H1 (cell line): ENCODE results near the gene NFATC1. TPM values are rescaled to one million over a fixed set of nuclear protein-coding genes. Genes with fewer than 3 reads are reported as not detected.

Source experiments
- CTCF ChIA-PET: fragments of 300-600 bp; sonication (Branson Sonifier 250); formaldehyde crosslinking; loops from one replicate; lab custom pipeline; 2021; ENCODE audit not compliant: partially characterized antibody; lab: Charles Lee
- POLR2A ChIA-PET: fragments of 300-600 bp; sonication (Branson Sonifier 250); formaldehyde crosslinking; loops from one replicate; lab custom pipeline; 2021; ENCODE audit warnings: inconsistent platforms; ENCODE audit not compliant: partially characterized antibody; lab: Charles Lee
- DNase-seq, 2 experiments: peaks; one replicate each; pipeline versions ENCODE4 v3.0.0 to v3.0.0-alpha.2; 2010 to 2022; ENCODE audit warnings: low spot score in 2 of 2, low read depth in 1 of 2, mixed read lengths in 1 of 2
- FAIRE-seq: peaks from 2 replicates; lab custom pipeline; 2011; peaks lifted over from hg19 to GRCh38; lab: Jason Lieb, UNC
- H2AFZ ChIP-seq: 2 replicates; pipeline ENCODE4 v1.8.1; 2012; ENCODE audit warnings: low read length, inconsistent platforms
- H2AK5ac ChIP-seq: 2 replicates; pipeline ENCODE4 v1.6.1; 2013; ENCODE audit warnings: low read depth, low read length
- H2BK120ac ChIP-seq: replicated peaks from 2 replicates; pipeline ENCODE3; 2013; ENCODE audit warnings: low read depth, low read length, inconsistent platforms
- H2BK12ac ChIP-seq: 2 replicates; pipeline ENCODE4 v1.6.1; 2013; ENCODE audit warnings: low read depth, low read length
- H2BK15ac ChIP-seq: 2 replicates; pipeline ENCODE4 v1.6.1; 2013; ENCODE audit warnings: low read length
- H2BK20ac ChIP-seq: 2 replicates; pipeline ENCODE4 v1.6.1; 2013; ENCODE audit warnings: low read length
- H2BK5ac ChIP-seq: 2 replicates; pipeline ENCODE4 v1.6.1; 2013; ENCODE audit warnings: low read depth, low read length
- H3K14ac ChIP-seq: 2 replicates; pipeline ENCODE4 v1.6.1; 2013; ENCODE audit warnings: inconsistent platforms; ENCODE audit not compliant: insufficient read length
- H3K18ac ChIP-seq: 2 replicates; pipeline ENCODE4 v1.6.1; 2013; ENCODE audit warnings: low read length; ENCODE audit errors: extremely low read depth
- H3K23ac ChIP-seq: 2 replicates; pipeline ENCODE4 v1.6.1; 2013; ENCODE audit warnings: inconsistent platforms; ENCODE audit not compliant: insufficient read length
- H3K23me2 ChIP-seq: 2 replicates; pipeline ENCODE4 v1.6.1; 2013; ENCODE audit warnings: low read depth, low read length
- H3K27ac ChIP-seq: 2 replicates; pipeline ENCODE4 v1.6.1; 2011; ENCODE audit warnings: low read depth, low read length, inconsistent platforms
- H3K27me3 ChIP-seq, 4 experiments: replicated peaks in 1 of 4; 1 replicate in 1 of 4; 2 replicates in 3 of 4; pipeline versions ENCODE4 v1.6.1 to v1.8.1; 2011 to 2013; ENCODE audit warnings: low read length in 3 of 4, mild to moderate bottlenecking in 3 of 4, inconsistent platforms in 2 of 4, mixed read lengths in 2 of 4, moderate library complexity in 1 of 4; ENCODE audit not compliant: control insufficient read depth in 3 of 4, insufficient read depth in 3 of 4; ENCODE audit errors: extremely low read depth in 1 of 4
- H3K36me3 ChIP-seq, 4 experiments: 2 replicates each; pipeline versions ENCODE4 v1.6.1 to v1.8.1; 2011 to 2013; ENCODE audit warnings: mild to moderate bottlenecking in 4 of 4, low read length in 3 of 4, moderate library complexity in 2 of 4, control low read depth in 1 of 4, inconsistent platforms in 1 of 4; ENCODE audit not compliant: insufficient read depth in 4 of 4, control insufficient read depth in 2 of 4
- H3K4ac ChIP-seq: replicated peaks from 2 replicates; pipeline ENCODE3; 2013; ENCODE audit warnings: low read length, low read depth, mixed read lengths, inconsistent platforms; ENCODE audit not compliant: insufficient read length
- H3K4me1 ChIP-seq, 4 experiments: replicated peaks in 1 of 4; 1 replicate in 1 of 4; 2 replicates in 3 of 4; pipeline versions ENCODE4 v1.6.1 to v1.8.1; 2011 to 2013; ENCODE audit warnings: low read length in 3 of 4, inconsistent platforms in 2 of 4, mixed read lengths in 1 of 4; ENCODE audit not compliant: insufficient read depth in 4 of 4, control insufficient read depth in 3 of 4
- H3K4me2 ChIP-seq, 2 experiments: 2 replicates each; pipeline versions ENCODE4 v1.6.1 to v1.8.1; 2011 to 2013; ENCODE audit warnings: low read depth in 2 of 2, low read length in 2 of 2, control low read depth in 1 of 2, inconsistent platforms in 1 of 2, mild to moderate bottlenecking in 1 of 2; ENCODE audit not compliant: insufficient read depth in 1 of 2
- H3K4me3 ChIP-seq, 4 experiments: fragments of 200-600, 300-600 bp in 1 of 4; sonication (generic), shearing (Covaris generic), sonication (Bioruptor Twin) in 1 of 4; 2 replicates each; pipeline versions ENCODE4 v1.5.1 to v1.8.1; 2011 to 2016; ENCODE audit warnings: low read length in 4 of 4, low read depth in 3 of 4, control low read depth in 2 of 4, inconsistent platforms in 2 of 4, mild to moderate bottlenecking in 2 of 4, mixed read lengths in 1 of 4, moderate library complexity in 1 of 4; ENCODE audit not compliant: insufficient read depth in 2 of 4; ENCODE audit errors: extremely low read depth in 1 of 4
- H3K56ac ChIP-seq: replicated peaks from 2 replicates; pipeline ENCODE3; 2013; ENCODE audit warnings: low read depth, mild to moderate bottlenecking, mixed read lengths, low read length, inconsistent platforms; ENCODE audit not compliant: insufficient read length
- H3K79me1 ChIP-seq: 2 replicates; pipeline ENCODE4 v1.6.1; 2013; ENCODE audit warnings: low read depth, low read length, control low read depth
- H3K79me2 ChIP-seq, 2 experiments: 2 replicates each; pipeline versions ENCODE4 v1.6.1 to v1.8.1; 2012 to 2013; ENCODE audit warnings: low read length in 2 of 2, mild to moderate bottlenecking in 2 of 2, inconsistent platforms in 1 of 2; ENCODE audit not compliant: insufficient read depth in 2 of 2, control insufficient read depth in 1 of 2
- H3K9ac ChIP-seq, 4 experiments: replicated peaks in 1 of 4; 1 replicate in 1 of 4; 2 replicates in 3 of 4; pipeline versions ENCODE4 v1.6.1 to v1.8.1; 2011 to 2013; ENCODE audit warnings: low read depth in 3 of 4, low read length in 3 of 4, control low read depth in 2 of 4, mild to moderate bottlenecking in 2 of 4, moderate library complexity in 2 of 4, inconsistent platforms in 1 of 4; ENCODE audit errors: extremely low read depth in 1 of 4
- H3K9me3 ChIP-seq, 2 experiments: 2 replicates each; pipeline versions ENCODE4 v1.6.1 to v1.8.1; 2012 to 2013; ENCODE audit warnings: mild to moderate bottlenecking in 2 of 2, moderate library complexity in 2 of 2, control low read depth in 1 of 2, inconsistent platforms in 1 of 2, low read depth in 1 of 2, low read length in 1 of 2, mixed read lengths in 1 of 2; ENCODE audit not compliant: insufficient read depth in 2 of 2
- H4K20me1 ChIP-seq, 2 experiments: replicated peaks in 1 of 2; 2 replicates each; pipeline versions ENCODE3 to v1.8.1; 2011 to 2013; ENCODE audit warnings: inconsistent platforms in 2 of 2, low read length in 2 of 2, mild to moderate bottlenecking in 1 of 2; ENCODE audit not compliant: insufficient read depth in 2 of 2, control insufficient read depth in 1 of 2
- H4K5ac ChIP-seq: 2 replicates; pipeline ENCODE4 v1.6.1; 2013; ENCODE audit warnings: low read length, low read depth, mixed read lengths, inconsistent platforms; ENCODE audit not compliant: insufficient read length
- H4K8ac ChIP-seq: 2 replicates; pipeline ENCODE4 v1.8.0; 2013; ENCODE audit warnings: mild to moderate bottlenecking, moderate library complexity, low read length, inconsistent platforms; ENCODE audit not compliant: insufficient read depth; ENCODE audit errors: extremely low read depth
- H4K91ac ChIP-seq: replicated peaks from 2 replicates; pipeline ENCODE3; 2013; ENCODE audit warnings: low read length, mixed read lengths, inconsistent platforms; ENCODE audit not compliant: insufficient read length
- ATF2 ChIP-seq: IDR thresholded peaks from 2 replicates; pipeline ENCODE4 v1.6.1; 2012; ENCODE audit warnings: low read length, inconsistent platforms
- KDM4A ChIP-seq: IDR thresholded peaks from one replicate; pipeline ENCODE4 v1.7.1; 2012; ENCODE audit warnings: low read depth, mild to moderate bottlenecking, moderate library complexity, low read length, inconsistent platforms; ENCODE audit not compliant: severe bottlenecking
- KDM5A ChIP-seq: fragments of 200-600 bp; IDR thresholded peaks from 2 replicates; pipeline ENCODE4 v1.7.1; 2012; ENCODE audit warnings: mild to moderate bottlenecking, low read length, inconsistent platforms, mixed read lengths
- MAFK ChIP-seq: IDR thresholded peaks from 2 replicates; pipeline ENCODE4 v1.6.1; 2012; ENCODE audit warnings: low read depth, mild to moderate bottlenecking, improper control_type of control experiment, low read length
- RNF2 ChIP-seq: fragments of 200-900, 300-1000 bp; sonication (generic); IDR thresholded peaks from 2 replicates; pipeline ENCODE4 v1.7.1; 2016; ENCODE audit warnings: borderline replicate concordance, low read depth, mild to moderate bottlenecking, antibody characterized with exemption, low read length; ENCODE audit not compliant: poor library complexity, severe bottlenecking; ENCODE audit errors: missing control alignments
- SUZ12 ChIP-seq: fragments of 200-600 bp; sonication (generic); IDR thresholded peaks from 2 replicates; pipeline ENCODE4 v1.6.1; 2012; ENCODE audit warnings: mild to moderate bottlenecking, inconsistent platforms, low read length, moderate library complexity, mixed read lengths
- WGBS, 2 experiments: shearing (Covaris generic) in 1 of 2; methylation state at CpG; one replicate each; pipeline versions ENCODE4 v1.1.6 to v1.1.7; 2013 to 2015; ENCODE audit warnings: low lambda C conversion rate in 2 of 2, mixed read lengths in 2 of 2, inconsistent platforms in 1 of 2, low coverage in 1 of 2, missing lambda C conversion rate in 1 of 2; ENCODE audit not compliant: insufficient replicate concordance in 2 of 2, insufficient coverage in 1 of 2, insufficient read length in 1 of 2; ENCODE audit errors: extremely low coverage in 1 of 2, missing lambda C conversion rate in 1 of 2; 5-methylcytosine and 5-hydroxymethylcytosine counted together
- polyA plus RNA-seq, 7 experiments: library from polyadenylated mRNA; depleted of rRNA in 3 of 7; stranded (reverse) in 5 of 7; unstranded in 2 of 7; fragments of >200 nt in 5 of 7; fragments of 200-250 nt in 2 of 7; gene quantifications; 1 replicate in 5 of 7; 2 replicates in 1 of 7; 4 replicates in 1 of 7; pipeline versions ENCODE4 v1.2.1 to v1.2.3, GENCODE V29; 2011 to 2013; ENCODE audit warnings: missing spikeins in 2 of 7, mixed read lengths in 2 of 7
- total RNA-seq: library from RNA; stranded (reverse); fragmentation: NEBNext Ultra II Directional; extraction: Animal tissue kit (Norgen Biotek cat#: 25700); gene quantifications from 2 replicates; pipeline ENCODE4 v1.2.1, GENCODE V29; 2021

NFATC1 gene
- total and polyA plus RNA-seq, 2 of the 8 experiments (the other 6 are each of a cell fraction or from before 2014, with no cell fraction given), result 2.0 to 6.6 TPM

GRCh38 chr18:79429785-79430281 is 34.1 kb downstream of the NFATC1 start:
- Histone ChIP-seq H3K27ac (no peak overlapping the region), H2BK20ac (no peak overlapping the region), H3K23me2 (no peaks in the 10 kb centered on the region), H2BK12ac (no peak overlapping the region), H2AFZ (no peak overlapping the region), H4K20me1 (no peaks in the 10 kb centered on the region), H3K14ac (no peak overlapping the region), H4K91ac (no peak overlapping the region), H3K27me3 (no peaks in the 10 kb centered on the region), H3K4me2 (no peak overlapping the region), H3K79me1 (peaks cover 3% of the 10 kb centered on the region; the same call in 1 of the 2 replicates), H2BK15ac (no peak overlapping the region), H2AK5ac (no peak overlapping the region), H3K18ac (no peak overlapping the region), H3K23ac (no peak overlapping the region), H2BK120ac (no peak overlapping the region), H3K36me3 (no peaks in the 10 kb centered on the region), H2BK5ac (no peak overlapping the region), H3K4me3 (no peak overlapping the region), H3K4ac (no peak overlapping the region), H3K56ac (no peak overlapping the region), H3K79me2 (no peaks in the 10 kb centered on the region), H4K8ac (no peak overlapping the region), H3K9me3 (no peaks in the 10 kb centered on the region)
- ChIA-PET CTCF (interaction anchor here (0.7 to 0.8 kb wide), 2 partner anchors 32 to 97 kb away, joined by 3 read pairs; no protein-coding TSS in a partner anchor), POLR2A (no interaction called here)
- WGBS, 2 experiments, result 94% methylated on average over 27 of the region's 27 CpGs; no CpG with 5 or more reads in 1 of the 2 experiments
- FAIRE-seq, result no peak
- DNase-seq, result no peak
- TF ChIP-seq KDM5A (no peak), RNF2 (no peak), ATF2 (no peak), KDM4A (no peak), SUZ12 (no peak), MAFK (no peak)
- TF ChIP-seq, all 59 proteins: peak for 0
- Histone ChIP-seq H3K4me1 (no peaks in the 10 kb centered on the region), H3K9ac (no peak overlapping the region), H4K5ac (no peak overlapping the region)
